Measurements from ENCODE around the gene LONRF2.

LONRF2 gene

DNA sequence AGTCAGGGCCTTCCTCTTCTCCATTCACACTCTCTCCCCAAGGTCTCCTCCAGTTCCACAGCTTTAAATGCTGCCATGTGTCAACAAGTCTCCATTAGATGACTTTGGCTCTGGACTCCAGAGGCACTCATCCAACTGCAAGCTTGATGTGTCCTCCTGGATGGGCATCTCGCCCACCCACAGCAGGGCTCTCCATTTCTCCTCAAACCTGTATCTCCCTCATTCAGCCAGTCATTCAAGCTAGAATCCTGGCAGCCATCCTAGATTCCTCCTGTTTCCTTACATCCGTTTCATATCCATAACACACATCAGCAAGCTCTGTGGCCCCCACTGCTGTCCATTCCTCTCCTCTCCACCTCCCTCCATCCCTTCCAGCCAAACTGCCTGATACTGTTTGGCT lies 91.5 kb downstream of the LONRF2 start:
- DNase-seq = no peak

DNA sequence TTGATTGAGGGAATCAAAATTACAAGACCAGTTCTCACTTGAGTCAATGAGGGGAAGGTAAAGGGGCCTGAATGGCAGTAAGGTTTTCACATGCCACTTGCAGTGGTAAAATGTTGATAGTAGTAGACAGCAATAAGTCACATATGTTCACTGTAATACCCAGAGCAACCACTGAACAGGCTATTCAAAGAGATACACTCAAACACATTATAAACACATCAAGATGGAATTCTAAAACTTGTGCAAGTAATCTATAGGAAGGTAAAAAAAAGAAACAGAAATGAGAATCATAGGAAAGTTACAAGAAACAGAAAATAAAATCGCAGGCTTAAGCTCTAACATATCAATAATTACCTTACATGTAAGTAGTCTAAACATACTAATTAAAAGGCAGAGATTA lies 93.3 kb downstream of the LONRF2 start:
- DNase-seq = no peak

DNA sequence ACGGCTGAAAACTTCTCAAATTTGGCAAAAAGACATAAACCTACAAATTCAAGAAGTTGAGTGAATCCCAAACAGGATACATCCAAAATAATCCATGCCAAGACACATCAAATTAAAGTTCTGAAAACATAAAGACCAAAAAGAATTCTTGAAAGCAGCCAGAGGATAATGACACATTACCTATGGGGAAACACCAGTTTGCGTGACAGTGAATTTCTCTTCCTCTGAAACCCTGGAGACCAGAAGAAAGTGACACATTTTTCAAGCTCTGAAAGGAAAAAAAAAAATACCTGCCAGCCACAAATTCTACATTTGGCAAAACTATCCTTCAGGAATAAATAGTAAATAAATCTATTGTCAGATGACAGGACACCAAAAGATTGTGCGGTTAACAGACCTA lies 93.9 kb downstream of the LONRF2 start:
- DNase-seq = no peak

DNA sequence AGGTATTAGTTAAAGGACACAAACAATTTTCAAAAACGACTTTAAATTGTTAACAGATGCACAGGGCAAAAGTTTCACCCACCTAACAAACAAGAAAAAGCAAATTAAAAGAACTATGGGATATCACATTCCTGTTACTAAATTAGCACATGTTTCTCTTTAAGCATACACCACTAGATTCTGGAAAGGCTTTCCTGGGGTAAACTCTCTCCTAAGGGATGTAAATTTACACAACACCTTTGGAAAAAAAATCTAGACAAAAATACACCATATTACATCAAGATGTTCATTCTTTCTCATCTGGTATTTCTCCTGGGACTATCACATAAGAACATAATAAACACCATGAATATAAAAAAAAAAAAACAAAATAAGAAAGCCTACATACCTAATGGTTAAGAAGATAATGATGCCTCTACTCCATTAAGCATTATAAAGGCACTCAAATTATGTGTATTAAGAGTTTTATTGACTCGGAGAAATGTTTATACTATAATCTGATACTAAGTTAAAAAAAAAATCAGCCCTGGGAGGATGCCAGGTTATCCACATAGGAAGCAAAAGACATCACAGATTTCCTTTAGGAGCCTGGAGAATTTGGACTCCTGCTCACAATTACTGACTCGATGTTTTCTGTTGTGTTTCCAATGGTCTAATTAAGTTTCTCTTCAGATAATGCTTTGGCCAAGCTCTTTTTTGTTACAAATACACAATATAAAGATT lies 97.2 kb downstream of the LONRF2 start:
- DNase-seq = no peak

DNA sequence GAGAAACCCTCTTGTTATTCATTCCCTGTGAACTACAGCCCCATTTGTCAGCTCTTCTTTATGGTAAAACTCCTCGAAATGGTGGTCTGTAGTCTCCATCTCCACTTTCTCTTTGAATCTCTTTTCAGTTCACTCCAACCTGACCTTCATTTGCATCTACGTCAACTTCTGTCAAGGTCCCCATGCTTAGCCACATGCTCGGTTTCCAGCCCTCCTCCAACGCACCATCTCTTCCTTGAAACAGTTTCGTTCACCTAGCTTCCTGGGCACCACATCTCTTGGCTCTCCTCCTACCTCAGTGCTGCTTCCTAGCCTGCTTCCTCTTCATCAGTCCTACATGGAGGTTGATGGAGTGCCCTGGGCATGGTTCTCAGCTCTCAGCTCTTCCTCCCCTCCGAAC lies 98.8 kb downstream of the LONRF2 start:
- DNase-seq = no peak
